Duodenal mucosa (tissue), 2 donors: Measurements from ENCODE around the gene SLC12A1.

ENCODE experiments used
- H3K27ac ChIP-seq: one replicate; pipeline ENCODE4 v1.7.0; 2013; ENCODE audit warnings: low read depth, low read length
- H3K27me3 ChIP-seq, 2 donors: one replicate each; pipeline ENCODE4 v1.7.0; 2013; ENCODE audit warnings: low read length in 2 of 2, control low read depth in 1 of 2; ENCODE audit not compliant: insufficient read depth in 2 of 2, control insufficient read depth in 1 of 2
- H3K36me3 ChIP-seq, 2 donors: one replicate each; pipeline ENCODE4 v1.7.0; 2013; ENCODE audit warnings: low read length in 2 of 2, control low read depth in 1 of 2; ENCODE audit not compliant: insufficient read depth in 2 of 2, control insufficient read depth in 1 of 2
- H3K4me1 ChIP-seq, 2 donors: one replicate each; pipeline ENCODE4 v1.7.0; 2013; ENCODE audit warnings: low read length in 2 of 2, control low read depth in 1 of 2; ENCODE audit not compliant: insufficient read depth in 2 of 2, control insufficient read depth in 1 of 2
- H3K4me3 ChIP-seq, 2 donors: one replicate each; pipeline ENCODE4 v1.7.0; 2013; ENCODE audit warnings: low read length in 2 of 2, low read depth in 1 of 2
- H3K9ac ChIP-seq, 2 donors: one replicate each; pipeline ENCODE4 v1.7.0; 2013; ENCODE audit warnings: low read length in 2 of 2, low read depth in 1 of 2
- H3K9me3 ChIP-seq, 2 donors: one replicate each; pipeline ENCODE4 v1.7.0; 2013; ENCODE audit warnings: low read length in 2 of 2, control low read depth in 1 of 2; ENCODE audit not compliant: control insufficient read depth in 1 of 2

SLC12A1 gene

DNA sequence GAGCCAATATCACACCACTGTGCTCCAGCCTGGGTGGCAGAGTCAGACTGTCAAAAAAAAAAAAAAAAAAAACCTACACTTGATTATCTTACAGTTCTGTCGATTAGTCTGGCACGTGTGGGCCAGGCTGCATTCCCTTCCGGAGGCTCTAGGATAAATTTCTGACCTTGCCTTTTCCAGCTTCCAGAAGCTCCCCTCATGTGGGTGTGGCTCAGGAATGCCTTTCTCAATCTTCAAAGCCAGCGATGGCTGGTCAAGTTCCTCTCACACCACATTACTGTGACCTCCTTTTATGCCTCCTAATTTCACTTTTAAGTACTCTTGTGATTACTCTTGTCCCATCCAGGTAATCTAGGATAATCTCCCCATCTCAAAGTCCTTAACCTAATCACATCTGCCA, 66.9 kb downstream of the SLC12A1 start:
- no peaks in the 10 kb centered on the region for H3K4me1 ChIP-seq
- H3K9ac ChIP-seq = no peak overlapping the region
- no peak overlapping the region for H3K4me3 ChIP-seq
- H3K27ac ChIP-seq = no peak overlapping the region
- no peaks in the 10 kb centered on the region for H3K9me3 ChIP-seq
- no peaks in the 10 kb centered on the region for H3K27me3 ChIP-seq
- H3K36me3 ChIP-seq = no peaks in the 10 kb centered on the region

DNA sequence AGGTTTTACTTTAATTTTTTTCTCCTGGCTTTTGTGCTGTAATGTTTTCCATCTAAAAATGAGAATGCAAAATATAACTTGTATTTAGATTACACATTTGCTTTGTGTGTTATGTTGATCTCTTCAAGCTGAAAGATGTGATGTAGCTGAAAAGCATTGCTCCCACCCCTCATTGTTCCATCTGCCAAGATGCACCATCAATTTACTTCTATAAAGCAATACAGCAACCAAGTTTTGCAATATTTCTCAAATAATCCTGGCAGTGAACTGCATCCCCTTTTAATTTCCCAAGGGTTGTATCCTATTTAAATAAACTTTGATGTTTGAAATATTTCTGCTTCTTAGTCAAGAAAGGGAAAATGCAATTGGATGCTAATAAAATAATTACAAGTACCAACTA, 72.6 kb downstream of the SLC12A1 start:
- Histone ChIP-seq H3K9ac (no peak overlapping the region), H3K4me3 (no peak overlapping the region), H3K27me3 (peaks cover 0 to 4% of the 10 kb centered on the region in 2 donors), H3K4me1 (no peaks in the 10 kb centered on the region), H3K27ac (no peak overlapping the region), H3K36me3 (no peaks in the 10 kb centered on the region), H3K9me3 (no peaks in the 10 kb centered on the region)

DNA sequence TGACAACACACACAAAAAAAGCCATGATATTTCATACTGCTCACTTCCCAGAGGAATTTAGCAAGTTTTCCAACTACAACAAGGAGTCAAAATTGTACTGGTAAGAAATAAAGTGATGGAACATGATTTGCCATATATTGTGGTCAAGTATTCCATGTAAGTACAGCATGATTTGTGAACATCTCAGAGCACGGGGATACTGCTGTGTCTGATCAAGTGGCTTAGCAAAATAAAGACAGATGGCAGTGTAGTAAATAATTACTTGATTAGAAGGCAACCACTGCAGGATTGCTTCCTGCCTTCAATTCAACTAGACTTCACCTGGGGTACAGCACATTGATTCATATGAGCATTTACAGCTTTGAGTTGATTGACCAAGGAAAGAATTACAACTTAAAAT, 73.5 kb downstream of the SLC12A1 start:
- Histone ChIP-seq H3K9me3 (no peaks in the 10 kb centered on the region), H3K27me3 (peaks cover 0 to 4% of the 10 kb centered on the region in 2 donors), H3K9ac (no peak overlapping the region), H3K36me3 (no peaks in the 10 kb centered on the region), H3K4me1 (no peaks in the 10 kb centered on the region), H3K4me3 (no peak overlapping the region), H3K27ac (no peak overlapping the region)

DNA sequence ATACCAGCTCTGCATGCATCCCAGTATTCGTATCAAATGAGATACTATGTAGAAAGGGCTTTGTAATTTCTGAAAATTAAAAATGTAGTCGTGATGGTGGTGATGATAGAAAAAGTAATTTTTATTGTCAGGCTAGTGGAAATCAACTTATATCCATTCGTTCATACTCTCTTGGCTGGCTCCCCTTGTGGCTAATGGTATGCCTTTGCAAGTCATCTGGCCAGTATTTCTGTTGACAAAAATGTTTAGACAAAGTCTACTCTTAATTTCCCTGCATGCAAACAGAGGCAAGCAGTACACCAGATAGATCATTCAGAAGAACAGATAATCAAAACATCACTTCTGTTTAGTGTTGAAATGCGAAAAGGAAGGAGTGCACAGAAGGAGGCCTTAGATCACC, 75.6 kb downstream of the SLC12A1 start:
- Histone ChIP-seq H3K27me3 (peaks cover 0 to 4% of the 10 kb centered on the region in 2 donors), H3K9ac (no peak overlapping the region), H3K27ac (no peak overlapping the region), H3K9me3 (no peaks in the 10 kb centered on the region), H3K36me3 (no peaks in the 10 kb centered on the region), H3K4me1 (peaks cover 0 to 2% of the 10 kb centered on the region in 2 donors), H3K4me3 (no peak overlapping the region)

DNA sequence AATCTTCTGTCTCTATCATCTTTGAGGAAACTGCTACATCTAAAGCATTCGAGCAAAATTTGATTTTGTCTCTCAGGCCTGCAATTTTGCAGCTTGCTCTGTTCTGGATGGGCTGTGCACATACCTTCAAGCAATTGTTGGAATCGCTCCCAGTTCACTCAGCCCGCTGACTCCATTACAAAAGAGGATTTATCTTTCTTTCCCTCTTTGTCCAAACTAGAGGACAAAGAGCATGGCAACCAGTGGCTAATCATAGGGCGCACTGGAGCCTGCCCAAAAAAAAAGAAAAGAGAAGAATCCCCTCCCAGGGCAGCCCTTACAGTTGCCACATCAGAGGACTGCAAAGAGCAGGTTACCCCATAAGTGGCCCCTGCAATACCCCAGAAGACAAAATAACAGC, 76.1 kb downstream of the SLC12A1 start:
- Histone ChIP-seq H3K27ac (no peak overlapping the region), H3K9ac (no peak overlapping the region), H3K36me3 (no peaks in the 10 kb centered on the region), H3K9me3 (no peaks in the 10 kb centered on the region), H3K4me1 (peaks cover 0 to 2% of the 10 kb centered on the region in 2 donors), H3K27me3 (peaks cover 0 to 4% of the 10 kb centered on the region in 2 donors), H3K4me3 (no peak overlapping the region)

DNA sequence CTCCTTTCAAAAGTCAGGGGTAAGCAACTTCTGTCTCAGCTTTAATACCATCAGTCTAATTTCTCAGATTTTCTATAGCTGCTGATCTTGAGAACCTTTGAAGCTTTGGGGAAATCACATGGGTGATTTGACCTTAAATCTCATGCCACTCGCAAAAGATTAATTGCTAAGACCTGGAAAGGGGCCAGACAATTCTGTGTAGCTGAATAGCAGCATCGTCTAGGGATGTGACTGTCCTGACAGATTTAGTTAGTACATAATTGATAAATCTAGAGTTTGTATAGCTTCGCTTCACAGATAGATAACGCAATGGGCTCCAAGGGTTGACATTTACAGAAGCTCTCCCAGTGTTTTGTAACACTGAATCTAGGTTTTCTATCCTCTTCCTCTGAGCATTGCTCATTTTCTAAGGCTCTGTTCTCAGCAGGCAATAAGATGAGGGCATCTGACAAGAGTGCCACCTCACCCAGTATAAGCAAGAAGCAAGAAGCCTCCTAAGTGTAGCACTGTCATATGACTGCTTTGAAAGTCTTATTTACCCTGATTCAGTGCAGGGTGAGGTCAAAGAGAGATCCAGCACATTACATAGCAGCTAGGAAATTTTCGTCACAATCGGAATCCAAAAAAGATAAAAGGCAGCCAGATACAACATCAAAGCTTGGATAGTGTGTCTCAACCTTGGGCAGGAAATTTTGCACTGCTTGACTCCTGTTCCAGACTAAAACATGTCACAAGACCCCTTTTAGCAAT, 77.5 kb downstream of the SLC12A1 start:
- no peak overlapping the region for H3K27ac ChIP-seq

DNA sequence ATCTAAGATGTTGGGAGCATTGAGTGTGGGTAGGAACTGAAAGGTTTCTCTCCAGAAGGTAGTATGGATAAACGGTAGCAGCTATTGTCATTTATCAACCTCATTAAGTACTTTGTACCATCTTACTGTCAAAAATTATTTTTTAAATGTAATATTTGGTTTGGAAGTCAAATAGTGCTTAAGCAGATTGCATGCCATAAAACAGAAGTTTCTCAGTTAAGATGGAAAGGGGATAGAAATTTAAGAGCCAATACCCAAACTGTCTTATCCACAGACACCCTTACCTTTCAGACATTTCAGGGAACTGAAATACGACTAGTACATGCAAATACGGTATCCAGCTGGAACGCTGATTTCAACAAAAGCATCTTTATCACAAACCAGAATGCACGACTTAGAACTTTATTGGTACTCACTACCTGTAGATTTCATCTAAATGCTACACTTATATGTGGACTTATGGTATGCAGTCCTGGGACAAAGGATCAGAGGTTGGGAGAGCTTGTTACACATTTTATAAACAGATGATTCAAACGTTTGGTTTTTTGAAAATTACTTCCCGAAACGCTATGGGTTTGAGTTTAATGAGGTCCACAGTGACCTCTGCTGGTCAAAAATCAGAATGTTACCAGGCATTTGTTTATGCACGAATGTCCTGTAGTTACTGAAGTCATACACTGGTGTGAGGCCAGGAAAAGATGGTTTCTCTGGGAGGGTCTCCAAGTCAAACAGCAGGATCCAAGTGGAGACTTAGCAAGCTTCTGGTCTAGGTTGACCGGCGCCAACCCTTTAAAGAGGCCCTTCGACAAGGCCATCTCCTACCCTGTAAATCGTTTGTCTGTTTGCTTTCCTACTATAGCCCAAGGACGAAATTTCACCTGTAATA, 79.5 kb downstream of the SLC12A1 start:
- no peak overlapping the region for H3K9ac ChIP-seq
- no peaks in the 10 kb centered on the region for H3K27me3 ChIP-seq
- H3K27ac ChIP-seq = no peak overlapping the region
- no peaks in the 10 kb centered on the region for H3K36me3 ChIP-seq
- no peaks in the 10 kb centered on the region for H3K9me3 ChIP-seq
- peaks cover 0 to 2% of the 10 kb centered on the region in 2 donors for H3K4me1 ChIP-seq
- peak overlapping the region; percentile 53 to 57 for H3K4me3 ChIP-seq

More for the DNA sequence above, 77.5 kb downstream of the SLC12A1 start:
- Histone ChIP-seq H3K36me3 (no peaks in the 10 kb centered on the region), H3K4me1 (peaks cover 0 to 2% of the 10 kb centered on the region in 2 donors), H3K27me3 (no peaks in the 10 kb centered on the region), H3K9me3 (no peaks in the 10 kb centered on the region), H3K4me3 (no peak overlapping the region), H3K9ac (no peak overlapping the region)

DNA sequence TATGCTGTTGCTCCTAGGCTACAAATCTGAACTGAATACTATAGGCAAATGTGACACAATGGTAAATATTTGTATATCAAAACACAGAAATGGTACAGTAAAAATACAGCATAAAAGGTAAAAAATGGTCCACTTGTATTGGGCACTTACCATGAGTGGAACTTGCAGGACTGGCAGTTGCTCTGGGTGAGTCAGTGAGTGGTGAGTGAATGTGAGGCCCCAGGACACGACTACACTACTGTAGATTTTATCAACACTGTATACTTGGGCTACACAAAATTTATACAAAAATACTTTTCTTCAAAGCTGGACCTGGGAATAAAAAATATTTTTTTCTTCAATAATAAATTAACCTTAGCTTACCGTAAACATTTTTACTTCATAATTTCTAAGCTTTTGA, 83.5 kb downstream of the SLC12A1 start:
- Histone ChIP-seq H3K36me3 (no peaks in the 10 kb centered on the region), H3K9ac (no peak overlapping the region), H3K4me3 (no peak overlapping the region), H3K4me1 (peaks cover 0 to 2% of the 10 kb centered on the region in 2 donors), H3K27ac (no peak overlapping the region), H3K9me3 (no peaks in the 10 kb centered on the region), H3K27me3 (no peaks in the 10 kb centered on the region)

DNA sequence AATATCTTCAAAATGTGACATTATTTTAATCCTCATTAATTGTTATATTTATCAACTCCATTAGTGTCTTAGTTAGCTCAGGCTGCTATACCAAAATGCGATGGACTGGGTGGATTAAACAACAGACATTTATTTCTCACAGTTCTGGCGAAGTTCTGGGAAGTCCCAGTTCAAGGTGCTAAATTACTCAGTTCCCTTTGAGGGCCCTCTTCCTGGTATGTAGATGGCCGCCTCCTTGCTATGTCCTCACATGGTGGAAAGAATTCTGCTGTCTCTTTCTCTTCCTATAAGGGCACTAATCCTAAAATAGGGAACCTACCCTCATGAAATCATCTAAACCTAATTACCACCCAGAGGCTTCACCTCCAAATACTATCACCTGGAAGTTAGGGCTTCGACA, 86.4 kb downstream of the SLC12A1 start:
- H3K27ac ChIP-seq = no peak overlapping the region
- no peaks in the 10 kb centered on the region for H3K27me3 ChIP-seq
- H3K4me1 ChIP-seq = no peaks in the 10 kb centered on the region
- no peak overlapping the region for H3K9ac ChIP-seq
- H3K4me3 ChIP-seq = no peak overlapping the region
- H3K9me3 ChIP-seq = no peaks in the 10 kb centered on the region
- H3K36me3 ChIP-seq = no peaks in the 10 kb centered on the region

DNA sequence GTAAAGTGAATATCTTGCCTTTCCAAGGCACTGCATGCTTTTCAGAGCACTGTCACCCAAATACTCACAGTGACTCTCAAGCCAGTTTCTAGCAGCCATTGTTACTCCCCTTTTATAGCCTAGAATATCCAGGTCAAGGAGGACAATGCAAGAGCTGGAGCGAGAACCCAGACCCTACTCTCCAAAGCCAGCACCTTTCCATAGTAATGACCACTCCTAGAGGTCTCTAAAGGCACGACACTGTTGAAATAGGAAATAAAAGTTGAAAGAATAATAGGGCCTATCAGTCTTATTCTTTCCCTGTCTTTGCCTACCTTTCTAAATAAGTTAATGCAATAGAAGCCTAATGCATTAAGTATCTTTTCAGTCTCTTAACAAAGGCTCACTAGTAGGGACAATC, 91.6 kb downstream of the SLC12A1 start:
- H3K27me3 ChIP-seq = no peaks in the 10 kb centered on the region
- no peaks in the 10 kb centered on the region for H3K4me1 ChIP-seq
- no peak overlapping the region for H3K4me3 ChIP-seq
- no peak overlapping the region for H3K27ac ChIP-seq
- no peaks in the 10 kb centered on the region for H3K36me3 ChIP-seq
- no peak overlapping the region for H3K9ac ChIP-seq
- H3K9me3 ChIP-seq = no peaks in the 10 kb centered on the region
